ENCODE results near the gene PTPN7.

DNA sequence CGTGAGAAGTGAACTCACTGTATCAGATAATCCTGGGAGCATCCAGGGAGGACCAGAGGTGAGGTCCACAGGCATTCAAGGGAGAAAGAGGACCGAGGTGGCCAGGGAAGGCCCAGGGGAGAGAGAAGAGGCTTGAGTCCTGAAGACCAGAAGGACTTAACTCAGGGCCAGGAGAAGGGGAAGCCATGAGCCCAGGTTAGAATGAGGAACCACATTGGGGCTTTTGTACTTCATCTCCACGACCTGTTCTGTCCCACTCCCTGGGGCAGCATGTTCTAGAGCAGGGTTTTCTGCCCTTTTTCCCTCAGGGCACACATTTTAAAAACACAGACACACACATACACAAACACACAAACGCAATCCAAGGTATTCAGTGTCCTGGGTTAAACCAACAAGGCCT is 41.6 kb upstream of the PTPN7 start:
- TF ChIP-seq EZH2 (IDR thresholded peaks at IDR 0.05; ENCODE audit: borderline replicate concordance, low read depth, low read length, severe bottlenecking) (no peak), MYC (IDR thresholded peaks at IDR 0.05; ENCODE audit: low read depth, low read length) (no peak), POLR2A (IDR thresholded peaks at IDR 0.05; ENCODE audit: low read depth, low read length) (no peak)
- TF ChIP-seq, protein P1, sequence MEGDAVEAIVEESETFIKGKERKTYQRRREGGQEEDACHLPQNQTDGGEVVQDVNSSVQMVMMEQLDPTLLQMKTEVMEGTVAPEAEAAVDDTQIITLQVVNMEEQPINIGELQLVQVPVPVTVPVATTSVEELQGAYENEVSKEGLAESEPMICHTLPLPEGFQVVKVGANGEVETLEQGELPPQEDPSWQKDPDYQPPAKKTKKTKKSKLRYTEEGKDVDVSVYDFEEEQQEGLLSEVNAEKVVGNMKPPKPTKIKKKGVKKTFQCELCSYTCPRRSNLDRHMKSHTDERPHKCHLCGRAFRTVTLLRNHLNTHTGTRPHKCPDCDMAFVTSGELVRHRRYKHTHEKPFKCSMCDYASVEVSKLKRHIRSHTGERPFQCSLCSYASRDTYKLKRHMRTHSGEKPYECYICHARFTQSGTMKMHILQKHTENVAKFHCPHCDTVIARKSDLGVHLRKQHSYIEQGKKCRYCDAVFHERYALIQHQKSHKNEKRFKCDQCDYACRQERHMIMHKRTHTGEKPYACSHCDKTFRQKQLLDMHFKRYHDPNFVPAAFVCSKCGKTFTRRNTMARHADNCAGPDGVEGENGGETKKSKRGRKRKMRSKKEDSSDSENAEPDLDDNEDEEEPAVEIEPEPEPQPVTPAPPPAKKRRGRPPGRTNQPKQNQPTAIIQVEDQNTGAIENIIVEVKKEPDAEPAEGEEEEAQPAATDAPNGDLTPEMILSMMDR (IDR thresholded peaks at IDR 0.05; ENCODE audit: extremely low read depth in 1 of 2, insufficient read depth in 1 of 2, low read depth in 1 of 2, low read length in 2 of 2): no peak

Data from endothelial cell of umbilical vein (primary cell).